HepG2 (cell line): Measurements from ENCODE around the gene MAP3K14. TPM values are rescaled to one million over a fixed set of nuclear protein-coding genes. Genes with fewer than 3 reads are reported as not detected.

Experiments
- ATAC-seq: fragments of 200-7000 bp; cut with Tn5 transposase; 3 replicates; pipeline ENCODE4 v1.9.1; 2020; ENCODE audit warnings: mild to moderate bottlenecking, moderate library complexity
- BruUV-seq: library from RNA; stranded (reverse); fragments of 400-500 nt; replicated peaks from 2 replicates; lab custom pipeline; 2021; lab: Mats Ljungman, UMichigan
- CTCF ChIA-PET: fragments of 300-600 bp; formaldehyde crosslinking; extraction: SDS; loops from one replicate; lab custom pipeline; 2021; ENCODE audit warnings: low total read pairs, inconsistent platforms, low intra/inter-chr PET ratio; lab: Yijun Ruan, JAX
- POLR2A ChIA-PET: fragments of 350-600 bp; sonication (Branson Sonifier 250); formaldehyde crosslinking; loops from one replicate; lab custom pipeline; 2020; ENCODE audit warnings: antibody characterized with exemption, inconsistent platforms; lab: Yijun Ruan, JAX
- DNase-seq: peaks from one replicate; pipeline ENCODE4 v3.0.0-alpha.2; 2015; ENCODE audit warnings: low spot score
- FAIRE-seq: peaks from 3 replicates; lab custom pipeline; 2011; peaks lifted over from hg19 to GRCh38; lab: Jason Lieb, UNC
- H2AFZ ChIP-seq: one replicate; pipeline ENCODE4 v1.6.1; 2011; ENCODE audit warnings: low read length, inconsistent platforms
- H3K27ac ChIP-seq: fragments of 300-600 bp; 3 replicates; pipeline ENCODE4 v1.8.0; 2011; ENCODE audit warnings: mixed run types, mild to moderate bottlenecking, mixed read lengths, low read length, inconsistent platforms; ENCODE audit not compliant: insufficient read depth; ENCODE audit errors: extremely low read length
- H3K27me3 ChIP-seq, 2 experiments: fragments of 200-600 bp in 1 of 2; 2 replicates in 1 of 2; 3 replicates in 1 of 2; pipeline versions ENCODE4 v1.6.0 to v1.8.0; 2011; ENCODE audit warnings: low read length in 2 of 2, mild to moderate bottlenecking in 2 of 2, moderate library complexity in 2 of 2, inconsistent platforms in 1 of 2; ENCODE audit not compliant: insufficient read depth in 2 of 2, control insufficient read depth in 1 of 2
- H3K36me3 ChIP-seq, 2 experiments: fragments of 200-600 bp in 1 of 2; replicated peaks in 1 of 2; 2 replicates in 1 of 2; 3 replicates in 1 of 2; pipeline versions ENCODE4 v1.5.1 to v1.8.0; 2011; ENCODE audit warnings: low read length in 2 of 2, inconsistent platforms in 1 of 2; ENCODE audit not compliant: insufficient read depth in 2 of 2, control insufficient read depth in 1 of 2
- H3K4me1 ChIP-seq: 2 replicates; pipeline ENCODE4 v1.5.1; 2012; ENCODE audit warnings: low read length, inconsistent platforms; ENCODE audit not compliant: insufficient read depth
- H3K4me2 ChIP-seq: 2 replicates; pipeline ENCODE4 v1.6.0; 2011; ENCODE audit warnings: low read depth, low read length, inconsistent platforms
- H3K4me3 ChIP-seq, 3 experiments: fragments of 200-600 bp in 1 of 3; sonication (generic), shearing (Covaris generic) in 1 of 3; replicated peaks in 1 of 3; 2 replicates each; pipeline ENCODE4 v1.5.1; 2011 to 2016; ENCODE audit warnings: low read length in 3 of 3, inconsistent platforms in 2 of 3, low read depth in 2 of 3, mild to moderate bottlenecking in 2 of 3, control low read depth in 1 of 3, mixed read lengths in 1 of 3; ENCODE audit not compliant: insufficient read depth in 1 of 3
- H3K79me2 ChIP-seq: one replicate; pipeline ENCODE4 v1.6.1; 2011; ENCODE audit warnings: low read length, inconsistent platforms; ENCODE audit not compliant: insufficient read depth
- H3K9ac ChIP-seq: 2 replicates; pipeline ENCODE4 v1.6.0; 2011; ENCODE audit warnings: mild to moderate bottlenecking, low read depth, low read length, inconsistent platforms; ENCODE audit not compliant: insufficient read depth
- H3K9me3 ChIP-seq: 2 replicates; pipeline ENCODE4 v1.5.1; 2012; ENCODE audit warnings: mild to moderate bottlenecking, low read length
- H4K20me1 ChIP-seq: 2 replicates; pipeline ENCODE4 v1.6.0; 2011; ENCODE audit warnings: inconsistent platforms, mild to moderate bottlenecking, low read length, moderate library complexity; ENCODE audit not compliant: insufficient read depth
- CENPX ChIP-seq: sonication (generic); formaldehyde crosslinking; IDR thresholded peaks from 2 replicates; pipeline ENCODE4 v1.9.0; 2021; ENCODE audit warnings: mild to moderate bottlenecking, missing genetic modification reagents, moderate library complexity
- DBP ChIP-seq: sonication (generic); formaldehyde crosslinking; IDR thresholded peaks from 2 replicates; pipeline ENCODE4 v1.4.0; 2020; ENCODE audit warnings: missing genetic modification reagents; ENCODE audit errors: not compliant biosample characterization
- DRAP1 ChIP-seq: IDR thresholded peaks from 2 replicates; pipeline ENCODE4 v1.6.1; 2016; ENCODE audit warnings: missing genetic modification reagents, missing compliant biosample characterization
- ELF1 ChIP-seq: sonication (generic); formaldehyde crosslinking; IDR thresholded peaks from 2 replicates; pipeline ENCODE4 v1.4.0; 2020; ENCODE audit warnings: missing genetic modification reagents
- HCFC1 ChIP-seq: fragments of 150-350 bp; IDR thresholded peaks from 2 replicates; pipeline ENCODE4 v1.6.1; 2014; ENCODE audit warnings: low read depth, low read length
- HMG20A ChIP-seq: IDR thresholded peaks from 2 replicates; pipeline ENCODE4 v1.6.1; 2016; ENCODE audit warnings: borderline replicate concordance
- HOXA7 ChIP-seq: sonication (generic); formaldehyde crosslinking; IDR thresholded peaks from 2 replicates; pipeline ENCODE4 v1.8.1; 2022; ENCODE audit warnings: mild to moderate bottlenecking, missing genetic modification reagents, moderate library complexity
- KAT8 ChIP-seq: IDR thresholded peaks from 2 replicates; pipeline ENCODE4 v1.6.1; 2016; ENCODE audit warnings: missing genetic modification reagents, missing compliant biosample characterization
- MIER3 ChIP-seq: IDR thresholded peaks from 2 replicates; pipeline ENCODE4 v1.6.1; 2016; ENCODE audit warnings: missing compliant biosample characterization, borderline replicate concordance
- RCOR2 ChIP-seq: IDR thresholded peaks from 2 replicates; pipeline ENCODE4 v1.6.1; 2016; ENCODE audit warnings: missing biosample characterization, missing genetic modification reagents
- U2AF1 ChIP-seq: fragments of 200-400 bp; formaldehyde crosslinking; optimal IDR thresholded peaks from 2 replicates; pipeline ENCODE3; 2017; ENCODE audit warnings: mild to moderate bottlenecking, low read depth, low read length
- XRCC5 ChIP-seq: fragments of 200-400 bp; formaldehyde crosslinking; optimal IDR thresholded peaks from 2 replicates; pipeline ENCODE3; 2017; ENCODE audit warnings: mild to moderate bottlenecking, low read length
- ZBTB20 ChIP-seq: sonication (generic); formaldehyde crosslinking; IDR thresholded peaks from 2 replicates; pipeline ENCODE4 v1.8.1; 2023; ENCODE audit warnings: missing genetic modification reagents, low read depth, mild to moderate bottlenecking, borderline replicate concordance
- ZNF10 ChIP-seq: sonication (generic); formaldehyde crosslinking; IDR thresholded peaks from 2 replicates; pipeline ENCODE4 v1.4.0; 2020; ENCODE audit warnings: mild to moderate bottlenecking, low read depth, missing genetic modification reagents, borderline replicate concordance
- ZNF224 ChIP-seq: sonication (generic); formaldehyde crosslinking; IDR thresholded peaks from 2 replicates; pipeline ENCODE4 v1.5.0; 2020; ENCODE audit warnings: mild to moderate bottlenecking, missing genetic modification reagents
- ZNF34 ChIP-seq: sonication (generic); formaldehyde crosslinking; IDR thresholded peaks from 2 replicates; pipeline ENCODE4 v1.4.0; 2020; ENCODE audit warnings: mild to moderate bottlenecking, missing genetic modification reagents, borderline replicate concordance
- ZNF614 ChIP-seq: IDR thresholded peaks from 2 replicates; pipeline ENCODE4 v1.6.1; 2018; ENCODE audit warnings: missing biosample characterization, missing genetic modification reagents, inconsistent platforms, borderline replicate concordance
- ZNF777 ChIP-seq: sonication (generic); formaldehyde crosslinking; IDR thresholded peaks from 2 replicates; pipeline ENCODE4 v1.4.0; 2020; ENCODE audit warnings: missing genetic modification reagents
- ZNF839 ChIP-seq: sonication (generic); formaldehyde crosslinking; IDR thresholded peaks from 2 replicates; pipeline ENCODE4 v1.4.0; 2020; ENCODE audit warnings: missing genetic modification reagents, mild to moderate bottlenecking, borderline replicate concordance
- ZSCAN12 ChIP-seq: sonication (generic); formaldehyde crosslinking; IDR thresholded peaks from 2 replicates; pipeline ENCODE4 v1.9.0; 2021; ENCODE audit warnings: mild to moderate bottlenecking, missing genetic modification reagents
- ZSCAN5A ChIP-seq: sonication (generic); formaldehyde crosslinking; IDR thresholded peaks from 2 replicates; pipeline ENCODE4 v1.8.0; 2022; ENCODE audit warnings: mild to moderate bottlenecking, missing genetic modification reagents, borderline replicate concordance
- ZSCAN9 ChIP-seq: IDR thresholded peaks from 2 replicates; pipeline ENCODE4 v1.6.1; 2016; ENCODE audit warnings: borderline replicate concordance
- WGBS: methylation state at CpG from one replicate; pipeline ENCODE4 v1.1.6; 2017; ENCODE audit warnings: low lambda C conversion rate; 5-methylcytosine and 5-hydroxymethylcytosine counted together
- in situ Hi-C: cut with HindIII; loops from 2 replicates; pipeline ENCODE4 v1.10.0; 2017; ENCODE audit warnings: low pct_unique_long_range_greater_than_20kb; ENCODE audit not compliant: extremely low pct_ligation_motif_present
- intact Hi-C: fragments of 100-400 bp; cut with micrococcal nuclease; formaldehyde crosslinking; loops from one replicate; pipeline ENCODE4 v1.10.0; 2022; ENCODE audit not compliant: unreplicated experiment
- polyA plus RNA-seq, 8 experiments: library from polyadenylated mRNA; depleted of rRNA in 3 of 8; stranded (reverse) in 7 of 8; unstranded in 1 of 8; fragments of >200 nt; fragmentation: Illumina TruSeq in 4 of 8; extraction: Trizol in 4 of 8; gene quantifications; 2 replicates each; pipeline versions ENCODE4 v1.2.1 to v1.2.3, GENCODE V29; 2011 to 2016; ENCODE audit warnings: low read depth in 4 of 8, missing spikeins in 1 of 8, mixed read lengths in 1 of 8; ENCODE audit not compliant: insufficient read depth in 1 of 8
- total RNA-seq, 5 experiments: library from RNA; depleted of rRNA; stranded (reverse); fragments of >200 nt; fragmentation: Illumina TruSeq; extraction: Trizol; gene quantifications; 2 replicates each; pipeline ENCODE4 v1.2.3, GENCODE V29; 2016; ENCODE audit warnings: low read depth in 1 of 5
- TF ChIP-seq, protein P1 (sequence below): IDR thresholded peaks from 2 replicates; pipeline ENCODE4 v1.6.1; 2016; ENCODE audit warnings: mild to moderate bottlenecking, missing biosample characterization, missing genetic modification reagents
- TF ChIP-seq, protein P2 (sequence below): sonication (generic); formaldehyde crosslinking; IDR thresholded peaks from 2 replicates; pipeline ENCODE4 v1.4.0; 2020; ENCODE audit warnings: missing genetic modification reagents

The MAP3K14 gene
- total and polyA plus RNA-seq, 2 of the 13 experiments (the other 11 are each of a cell fraction or from before 2014, with no cell fraction given), result 2.6 TPM

DNA sequence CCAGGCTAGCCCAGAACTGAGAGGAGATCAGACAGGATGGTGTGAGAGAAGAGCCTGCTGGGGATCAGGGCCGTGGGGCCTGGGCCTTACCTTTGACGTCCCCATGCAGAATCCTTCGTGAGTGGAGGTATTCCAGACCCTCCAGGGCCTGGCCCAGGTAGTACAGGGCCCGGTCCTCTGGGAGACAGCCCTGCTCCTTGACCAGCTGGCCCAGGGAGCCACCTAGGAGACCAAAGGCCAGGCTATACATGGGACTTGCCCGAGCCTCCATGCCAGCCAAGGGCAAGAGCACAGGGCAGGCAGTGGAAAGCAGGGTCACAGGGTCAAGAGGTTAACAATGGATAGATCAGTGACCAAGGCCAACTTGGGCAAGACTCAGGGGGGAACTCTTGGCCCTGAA, 42.8 kb downstream of the MAP3K14 start (continued):
- TF ChIP-seq HCFC1 (no peak), HMG20A (CRISPR knock-in tag) (no peak), KAT8 (no peak), ZBTB20 (CRISPR knock-in tag) (no peak), HOXA7 (no peak), ZNF10 (no peak), CENPX (CRISPR knock-in tag) (no peak)
- TF ChIP-seq, protein P1, sequence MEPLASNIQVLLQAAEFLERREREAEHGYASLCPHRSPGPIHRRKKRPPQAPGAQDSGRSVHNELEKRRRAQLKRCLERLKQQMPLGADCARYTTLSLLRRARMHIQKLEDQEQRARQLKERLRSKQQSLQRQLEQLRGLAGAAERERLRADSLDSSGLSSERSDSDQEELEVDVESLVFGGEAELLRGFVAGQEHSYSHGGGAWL (CRISPR knock-in tag), result no peak
- TF ChIP-seq, protein P2, sequence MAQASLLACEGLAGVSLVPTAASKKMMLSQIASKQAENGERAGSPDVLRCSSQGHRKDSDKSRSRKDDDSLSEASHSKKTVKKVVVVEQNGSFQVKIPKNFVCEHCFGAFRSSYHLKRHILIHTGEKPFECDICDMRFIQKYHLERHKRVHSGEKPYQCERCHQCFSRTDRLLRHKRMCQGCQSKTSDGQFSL (CRISPR knock-in tag), result no peak

DNA sequence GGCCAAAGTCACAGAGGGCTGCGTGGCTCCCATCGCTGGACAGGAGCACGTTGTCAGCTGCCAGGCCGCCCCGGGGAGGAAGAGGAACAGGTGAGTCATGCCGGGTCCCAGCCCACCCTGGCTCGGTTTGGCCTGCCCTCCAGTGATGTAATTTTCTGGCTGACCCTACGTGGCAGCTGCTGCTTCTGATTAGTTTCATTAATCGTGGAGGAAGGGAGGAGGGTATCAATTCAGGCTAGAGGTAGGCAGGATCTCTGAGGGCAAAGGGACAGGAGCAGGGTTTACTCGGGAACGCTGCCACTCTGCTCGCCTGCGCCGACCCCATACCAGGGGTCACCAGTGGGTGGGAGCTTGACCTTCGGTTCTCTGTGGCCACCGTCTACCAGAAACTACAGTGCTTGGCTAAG, 43.3 kb downstream of the MAP3K14 start:
- intact Hi-C loops (no loop called here), in situ Hi-C loops (no loop called here)
- Histone ChIP-seq H3K27me3 (no peaks in the 10 kb centered on the region), H3K4me3 (no peak overlapping the region), H2AFZ (no peak overlapping the region), H3K4me1 (peaks cover 17% of the 10 kb centered on the region), H4K20me1 (no peaks in the 10 kb centered on the region), H3K79me2 (no peaks in the 10 kb centered on the region), H3K36me3 (peaks cover 13 to 35% of the 10 kb centered on the region in 2 experiments; a peak in 4 of 5 replicates), H3K4me2 (no peak overlapping the region), H3K9ac (no peak overlapping the region), H3K9me3 (no peaks in the 10 kb centered on the region), H3K27ac (no peak overlapping the region)
- DNase-seq (no peak), FAIRE-seq (no peak), ATAC-seq (no peak)
- no TSS peak for BruUV-seq
- 98% methylated on average over 15 of the region's 16 CpGs for WGBS
- POLR2A ChIA-PET, result no interaction called here
- CTCF ChIA-PET, result interaction anchor here (1.4 kb wide), 1 partner anchor 112 kb away, joined by 4 read pairs; no protein-coding TSS in a partner anchor
- TF ChIP-seq XRCC5 (no peak), ZNF224 (CRISPR knock-in tag) (no peak), RCOR2 (CRISPR knock-in tag) (no peak), MIER3 (no peak), ZNF614 (no peak), ZNF777 (CRISPR knock-in tag) (no peak), ZSCAN12 (CRISPR knock-in tag) (no peak), ELF1 (CRISPR knock-in tag) (no peak), ZNF839 (CRISPR knock-in tag) (no peak), ZSCAN5A (CRISPR knock-in tag) (no peak), DRAP1 (CRISPR knock-in tag) (no peak), U2AF1 (no peak), DBP (CRISPR knock-in tag) (no peak), ZSCAN9 (CRISPR knock-in tag) (no peak), ZNF34 (no peak)
